Measurements from ENCODE around the gene PAK1IP1. TPM values are rescaled to one million over a fixed set of nuclear protein-coding genes. Genes with fewer than 3 reads are reported as not detected.

Gene PAK1IP1
- total and polyA plus RNA-seq, 2 donors (not counting 3 experiments of a cell fraction or from before 2014, with no cell fraction given): 10.6 to 20.6 TPM

GRCh38 chr6:10684618-10685017, 10.2 kb upstream of the PAK1IP1 start:
- Histone ChIP-seq H3K9ac (replicated peaks; ENCODE audit: extremely low read depth, insufficient read depth, low read length) (no peak overlapping the region), H3K4me2 (ENCODE audit: insufficient read depth, low read length) (no peak overlapping the region), H3K36me3 (ENCODE audit: control insufficient read depth in 2 of 2, extremely low read depth in 1 of 2, insufficient read depth in 2 of 2, low read length in 2 of 2) (no peaks in the 10 kb centered on the region), H3K4me3 (replicated peaks in 1 of 3; ENCODE audit: insufficient read depth in 1 of 3, low read depth in 1 of 3, low read length in 3 of 3) (no peak overlapping the region), H2AFZ (ENCODE audit: low read depth, low read length) (no peak overlapping the region), H4K20me1 (replicated peaks; ENCODE audit: control insufficient read depth, extremely low read depth, insufficient read depth, low read length) (no peaks in the 10 kb centered on the region), H3K4me1 (ENCODE audit: control insufficient read depth, extremely low read depth, insufficient read depth, low read length) (no peaks in the 10 kb centered on the region), H3K27me3 (ENCODE audit: control insufficient read depth in 2 of 2, insufficient read depth in 2 of 2, low read length in 2 of 2) (peaks cover 6 to 22% of the 10 kb centered on the region in 2 experiments), H3K9me3 (replicated peaks; ENCODE audit: control insufficient read depth, insufficient read depth, low read length) (no peaks in the 10 kb centered on the region), H3K27ac (ENCODE audit: insufficient read depth, low read depth, low read length) (no peak overlapping the region), H3K9me1 (replicated peaks; ENCODE audit: control insufficient read depth, extremely low read depth, insufficient read depth, low read length) (no peaks in the 10 kb centered on the region), H3K79me2 (ENCODE audit: control insufficient read depth, insufficient read depth, low read length) (no peaks in the 10 kb centered on the region)
- CTCF ChIA-PET: no interaction called here
- BruUV-seq (replicated peaks): no TSS peak
- dilution Hi-C loops (cut with MboI; ENCODE audit: extremely low pct_ligation_motif_present, low sequenced_read_pairs): no loop called here
- intact Hi-C loops (cut with micrococcal nuclease): no loop called here
- DNase-seq (ENCODE audit: low read depth, low spot score) (no peak), FAIRE-seq (no peak)
- TF ChIP-seq POLR2AphosphoS5 (IDR thresholded peaks at IDR 0.05; ENCODE audit: insufficient read depth, low read depth, low read length): no peak
- no peak for TF ChIP-seq EZH2 (IDR thresholded peaks at IDR 0.05; ENCODE audit: borderline replicate concordance, low read depth, low read length, severe bottlenecking)
- TF ChIP-seq POLR2A (IDR thresholded peaks at IDR 0.05; ENCODE audit: low read depth, low read length): no peak
- no peak for TF ChIP-seq JUN (IDR thresholded peaks at IDR 0.05; ENCODE audit: borderline replicate concordance, insufficient read depth, insufficient read length, low read depth)
- TF ChIP-seq CTCF (IDR thresholded peaks at IDR 0.05; ENCODE audit: extremely low read depth in 1 of 2, insufficient read depth in 1 of 2, low read depth in 1 of 2, low read length in 2 of 2): no peak
- TF ChIP-seq MAX (IDR thresholded peaks at IDR 0.05; ENCODE audit: insufficient read depth, insufficient read length): no peak
- TF ChIP-seq MYC (IDR thresholded peaks at IDR 0.05; ENCODE audit: low read depth, low read length): no peak
- no peak for TF ChIP-seq FOS (IDR thresholded peaks at IDR 0.05; ENCODE audit: borderline replicate concordance, insufficient read depth, low read length)
- no peak for TF ChIP-seq GATA2 (IDR thresholded peaks at IDR 0.05; ENCODE audit: insufficient read depth, insufficient read length, low read depth, low read length)
- POLR2A ChIA-PET: no interaction called here

Measured in endothelial cell of umbilical vein (primary cell).